Measurements from ENCODE around the gene DCDC2B. TPM values are rescaled to one million over a fixed set of nuclear protein-coding genes. Genes with fewer than 3 reads are reported as not detected.

DCDC2B gene
- total and polyA plus RNA-seq, 9 of the 15 experiments (the other 6 are each of a cell fraction or from before 2014, with no cell fraction given), result not detected

GRCh38 chr1:32215629-32216480 is 7.0 kb downstream of the DCDC2B start (continued):
- TF ChIP-seq, protein P1, sequence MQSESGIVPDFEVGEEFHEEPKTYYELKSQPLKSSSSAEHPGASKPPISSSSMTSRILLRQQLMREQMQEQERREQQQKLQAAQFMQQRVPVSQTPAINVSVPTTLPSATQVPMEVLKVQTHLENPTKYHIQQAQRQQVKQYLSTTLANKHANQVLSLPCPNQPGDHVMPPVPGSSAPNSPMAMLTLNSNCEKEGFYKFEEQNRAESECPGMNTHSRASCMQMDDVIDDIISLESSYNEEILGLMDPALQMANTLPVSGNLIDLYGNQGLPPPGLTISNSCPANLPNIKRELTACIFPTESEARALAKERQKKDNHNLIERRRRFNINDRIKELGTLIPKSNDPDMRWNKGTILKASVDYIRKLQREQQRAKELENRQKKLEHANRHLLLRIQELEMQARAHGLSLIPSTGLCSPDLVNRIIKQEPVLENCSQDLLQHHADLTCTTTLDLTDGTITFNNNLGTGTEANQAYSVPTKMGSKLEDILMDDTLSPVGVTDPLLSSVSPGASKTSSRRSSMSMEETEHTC (IDR thresholded peaks at IDR 0.05), result no peak
- TF ChIP-seq RUNX1 (IDR thresholded peaks at IDR 0.05; ENCODE audit: low read depth) (no peak), HNRNPH1 (optimal IDR thresholded peaks at IDR 0.05; ENCODE audit: low read depth, low read length) (no peak), TAF9B (IDR thresholded peaks at IDR 0.05; ENCODE audit: partially characterized antibody) (no peak), NR0B1 (IDR thresholded peaks at IDR 0.05; ENCODE audit: partially characterized antibody) (no peak), TFAM (CRISPR knock-in tag; conservative IDR thresholded peaks at IDR 0.05) (no peak), MAZ (CRISPR knock-in tag; conservative IDR thresholded peaks at IDR 0.05 in 1 of 2, IDR thresholded peaks at IDR 0.05 in 1 of 2) (peak in 1 of 2 experiments; percentile 59; a peak in 2 of 4 replicates), GATAD2A (IDR thresholded peaks at IDR 0.05) (no peak), STAT5B (CRISPR knock-in tag; IDR thresholded peaks at IDR 0.05) (no peak), SMAD1 (IDR thresholded peaks at IDR 0.05; ENCODE audit: low read depth, low read length, partially characterized antibody) (no peak), SP1 (CRISPR knock-in tag; IDR thresholded peaks at IDR 0.05) (peak; percentile 48; the same call in 1 of the 2 replicates), THAP7 (CRISPR knock-in tag; IDR thresholded peaks at IDR 0.05) (no peak), HDAC1 (IDR thresholded peaks at IDR 0.05) (no peak), GMEB1 (CRISPR knock-in tag; IDR thresholded peaks at IDR 0.05) (no peak), TCF15 (CRISPR knock-in tag; IDR thresholded peaks at IDR 0.05) (no peak), NR2F6 (CRISPR knock-in tag; IDR thresholded peaks at IDR 0.05) (no peak), ATF7 (IDR thresholded peaks at IDR 0.05) (peak; percentile 17; the same call in 1 of the 2 replicates), SLC30A9 (CRISPR knock-in tag; IDR thresholded peaks at IDR 0.05) (no peak), TEAD2 (tag; IDR thresholded peaks at IDR 0.05) (no peak), MTA3 (IDR thresholded peaks at IDR 0.05; ENCODE audit: borderline replicate concordance) (peak; percentile 43; the same call in 1 of the 2 replicates)
- TF ChIP-seq, protein P2, sequence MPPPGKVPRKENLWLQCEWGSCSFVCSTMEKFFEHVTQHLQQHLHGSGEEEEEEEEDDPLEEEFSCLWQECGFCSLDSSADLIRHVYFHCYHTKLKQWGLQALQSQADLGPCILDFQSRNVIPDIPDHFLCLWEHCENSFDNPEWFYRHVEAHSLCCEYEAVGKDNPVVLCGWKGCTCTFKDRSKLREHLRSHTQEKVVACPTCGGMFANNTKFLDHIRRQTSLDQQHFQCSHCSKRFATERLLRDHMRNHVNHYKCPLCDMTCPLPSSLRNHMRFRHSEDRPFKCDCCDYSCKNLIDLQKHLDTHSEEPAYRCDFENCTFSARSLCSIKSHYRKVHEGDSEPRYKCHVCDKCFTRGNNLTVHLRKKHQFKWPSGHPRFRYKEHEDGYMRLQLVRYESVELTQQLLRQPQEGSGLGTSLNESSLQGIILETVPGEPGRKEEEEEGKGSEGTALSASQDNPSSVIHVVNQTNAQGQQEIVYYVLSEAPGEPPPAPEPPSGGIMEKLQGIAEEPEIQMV (tag; conservative IDR thresholded peaks at IDR 0.05; ENCODE audit: low read depth), result no peak

All from K562 (cell line).